ENCODE data around the gene ANKS1A. TPM values are rescaled to one million over a fixed set of nuclear protein-coding genes. Genes with fewer than 3 reads are reported as not detected.

ANKS1A gene
- total RNA-seq, 2 donors from 2014 or later, result 34.9 to 36.4 TPM

DNA sequence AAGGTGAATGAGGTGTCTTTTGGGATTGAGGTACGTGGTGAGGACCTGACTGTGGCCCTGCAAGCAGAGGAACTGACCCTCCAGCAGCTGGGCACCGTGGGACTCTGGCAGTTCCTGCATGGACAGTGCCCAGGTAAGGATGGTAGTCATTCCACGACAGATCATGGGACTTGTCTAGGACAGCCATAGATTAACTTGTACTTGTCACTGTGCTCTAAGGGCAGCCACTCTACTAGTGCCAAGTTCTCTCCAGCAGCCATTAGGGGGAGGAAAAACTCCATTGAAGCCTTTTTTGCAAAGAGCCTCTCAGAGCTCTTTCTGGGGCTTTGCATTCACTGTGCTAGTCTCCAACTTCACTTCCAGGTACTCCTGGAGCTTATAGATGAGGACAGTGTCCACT is 21.6 kb upstream of the ANKS1A start:
- H3K4me3 ChIP-seq (ENCODE audit: low read length), result no peak overlapping the region
- Mint-ChIP-seq H3K9me3 (no peaks in the 10 kb centered on the region), H3K4me3 (no peak overlapping the region), H3K27me3 (ENCODE audit: insufficient read depth) (no peaks in the 10 kb centered on the region), H3K4me1 (no peaks in the 10 kb centered on the region), H3K27ac (no peak overlapping the region), H3K36me3 (ENCODE audit: low read depth) (peaks cover 48% of the 10 kb centered on the region)
- no peaks in the 10 kb centered on the region for H3K9me3 ChIP-seq (ENCODE audit: control insufficient read depth, low read length)
- no peak overlapping the region for H3K9ac ChIP-seq (ENCODE audit: extremely low read depth, low read length, poor library complexity, severe bottlenecking)
- H3K27ac ChIP-seq (ENCODE audit: low read depth, low read length), result no peak overlapping the region
- no peaks in the 10 kb centered on the region for H3K27me3 ChIP-seq (ENCODE audit: control insufficient read depth, insufficient read depth, low read length, poor library complexity, severe bottlenecking)
- TF ChIP-seq, protein P1, sequence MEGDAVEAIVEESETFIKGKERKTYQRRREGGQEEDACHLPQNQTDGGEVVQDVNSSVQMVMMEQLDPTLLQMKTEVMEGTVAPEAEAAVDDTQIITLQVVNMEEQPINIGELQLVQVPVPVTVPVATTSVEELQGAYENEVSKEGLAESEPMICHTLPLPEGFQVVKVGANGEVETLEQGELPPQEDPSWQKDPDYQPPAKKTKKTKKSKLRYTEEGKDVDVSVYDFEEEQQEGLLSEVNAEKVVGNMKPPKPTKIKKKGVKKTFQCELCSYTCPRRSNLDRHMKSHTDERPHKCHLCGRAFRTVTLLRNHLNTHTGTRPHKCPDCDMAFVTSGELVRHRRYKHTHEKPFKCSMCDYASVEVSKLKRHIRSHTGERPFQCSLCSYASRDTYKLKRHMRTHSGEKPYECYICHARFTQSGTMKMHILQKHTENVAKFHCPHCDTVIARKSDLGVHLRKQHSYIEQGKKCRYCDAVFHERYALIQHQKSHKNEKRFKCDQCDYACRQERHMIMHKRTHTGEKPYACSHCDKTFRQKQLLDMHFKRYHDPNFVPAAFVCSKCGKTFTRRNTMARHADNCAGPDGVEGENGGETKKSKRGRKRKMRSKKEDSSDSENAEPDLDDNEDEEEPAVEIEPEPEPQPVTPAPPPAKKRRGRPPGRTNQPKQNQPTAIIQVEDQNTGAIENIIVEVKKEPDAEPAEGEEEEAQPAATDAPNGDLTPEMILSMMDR (conservative IDR thresholded peaks at IDR 0.05), result peak; percentile 58
- 92 to 100% methylated on average over 3 of the region's 3 CpGs for WGBS, 2 experiments (ENCODE audit: insufficient coverage in 1 of 2, insufficient read length in 1 of 2)
- peaks cover 62% of the 10 kb centered on the region for H3K36me3 ChIP-seq (ENCODE audit: control insufficient read depth, insufficient read depth, low read length)
- no peaks in the 10 kb centered on the region for H3K4me1 ChIP-seq (ENCODE audit: control insufficient read depth, insufficient read depth, low read length)
- DNase-seq, result no peak

DNA sequence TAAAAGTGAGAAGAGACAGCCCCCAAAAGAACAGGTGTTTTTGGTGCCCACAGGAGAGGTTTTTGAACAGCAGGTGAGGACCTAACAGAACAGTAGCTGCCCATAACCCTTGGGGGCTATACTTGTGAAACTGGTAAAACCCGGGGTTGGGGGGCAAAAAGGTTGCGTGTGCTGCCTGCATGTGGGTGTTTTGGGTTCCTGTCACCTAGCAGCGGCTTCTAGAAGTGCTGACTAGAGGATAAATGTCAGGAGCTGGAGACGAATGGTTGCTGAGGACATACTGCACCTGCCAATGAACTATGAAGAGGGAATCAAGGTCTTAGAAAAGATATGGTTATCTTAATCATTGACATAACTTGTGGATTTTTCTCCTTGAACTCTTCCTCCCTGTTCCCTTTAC is 17.2 kb upstream of the ANKS1A start:
- TF ChIP-seq, protein P1 (conservative IDR thresholded peaks at IDR 0.05), result no peak
- Mint-ChIP-seq H3K36me3 (ENCODE audit: low read depth) (peaks cover 67% of the 10 kb centered on the region), H3K27me3 (ENCODE audit: insufficient read depth) (no peaks in the 10 kb centered on the region), H3K4me1 (peaks cover 17% of the 10 kb centered on the region), H3K27ac (no peak overlapping the region), H3K4me3 (no peak overlapping the region), H3K9me3 (no peaks in the 10 kb centered on the region)
- Histone ChIP-seq H3K27me3 (ENCODE audit: control insufficient read depth, insufficient read depth, low read length, poor library complexity, severe bottlenecking) (no peaks in the 10 kb centered on the region), H3K36me3 (ENCODE audit: control insufficient read depth, insufficient read depth, low read length) (peaks cover 82% of the 10 kb centered on the region), H3K9me3 (ENCODE audit: control insufficient read depth, low read length) (no peaks in the 10 kb centered on the region), H3K27ac (ENCODE audit: low read depth, low read length) (no peak overlapping the region), H3K9ac (ENCODE audit: extremely low read depth, low read length, poor library complexity, severe bottlenecking) (no peak overlapping the region), H3K4me3 (ENCODE audit: low read length) (no peak overlapping the region), H3K4me1 (ENCODE audit: control insufficient read depth, insufficient read depth, low read length) (no peaks in the 10 kb centered on the region)
- WGBS, 2 experiments (ENCODE audit: insufficient coverage in 1 of 2, insufficient read length in 1 of 2), result 93 to 100% methylated on average over 1 to 4 of the region's 4 CpGs
- no peak for DNase-seq

DNA sequence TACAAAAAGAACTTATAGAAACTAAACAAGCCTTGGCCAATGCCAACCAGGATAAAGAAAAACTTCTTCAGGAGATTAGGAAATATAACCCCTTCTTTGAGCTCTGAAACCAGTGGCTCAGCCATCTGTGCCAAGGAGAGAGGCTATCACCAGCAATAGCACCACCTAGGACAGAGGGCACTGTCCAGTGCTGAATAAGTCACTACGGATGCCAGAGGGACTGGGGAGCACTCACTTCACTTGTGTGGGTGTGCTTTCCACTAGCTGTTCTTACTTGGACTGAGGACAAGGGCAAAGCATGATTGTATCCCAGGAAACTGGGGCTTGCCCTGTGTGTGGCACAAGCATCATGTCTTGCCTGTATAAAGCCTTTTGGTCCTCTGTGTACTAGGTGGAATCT is 16.7 kb upstream of the ANKS1A start:
- Mint-ChIP-seq H3K27ac (no peak overlapping the region), H3K36me3 (ENCODE audit: low read depth) (peaks cover 64% of the 10 kb centered on the region), H3K4me3 (no peak overlapping the region), H3K27me3 (ENCODE audit: insufficient read depth) (no peaks in the 10 kb centered on the region), H3K9me3 (no peaks in the 10 kb centered on the region), H3K4me1 (peaks cover 21% of the 10 kb centered on the region)
- peaks cover 83% of the 10 kb centered on the region for H3K36me3 ChIP-seq (ENCODE audit: control insufficient read depth, insufficient read depth, low read length)
- no peak overlapping the region for H3K27ac ChIP-seq (ENCODE audit: low read depth, low read length)
- H3K9ac ChIP-seq (ENCODE audit: extremely low read depth, low read length, poor library complexity, severe bottlenecking), result no peak overlapping the region
- TF ChIP-seq, protein P1 (conservative IDR thresholded peaks at IDR 0.05), result no peak
- no peaks in the 10 kb centered on the region for H3K27me3 ChIP-seq (ENCODE audit: control insufficient read depth, insufficient read depth, low read length, poor library complexity, severe bottlenecking)
- DNase-seq, result peak; percentile 47
- H3K4me1 ChIP-seq (ENCODE audit: control insufficient read depth, insufficient read depth, low read length), result no peaks in the 10 kb centered on the region
- no peak overlapping the region for H3K4me3 ChIP-seq (ENCODE audit: low read length)
- no peaks in the 10 kb centered on the region for H3K9me3 ChIP-seq (ENCODE audit: control insufficient read depth, low read length)
- 95% methylated on average over 1 of the region's 1 CpG; no CpG with 5 or more reads in 1 of the 2 experiments for WGBS, 2 experiments (ENCODE audit: insufficient coverage in 1 of 2, insufficient read length in 1 of 2)

Data from endodermal cell (in vitro differentiated cells).